ENCODE results near the gene C16orf54. TPM values are rescaled to one million over a fixed set of nuclear protein-coding genes. Genes with fewer than 3 reads are reported as not detected.
"Not testable (repeated sequence)": the region's sequence is repeated elsewhere in the genome, so short reads cannot be mapped to it uniquely, and the experiment has no call there.

C16orf54 gene
- total RNA-seq, 1 donor = not detected

- H3K4me3 ChIP-seq (ENCODE audit: low read depth, low read length) = no peak overlapping the region
- TF ChIP-seq CTCF (IDR thresholded peaks at IDR 0.05; ENCODE audit: insufficient read depth, low read length) = no peak
- peak; percentile 77 for DNase-seq (ENCODE audit: low read depth)
These were observed 30.1 kb upstream of the C16orf54 start for GRCh38 chr16:29775742-29776408.

GRCh38 chr16:29774730-29775129, 28.9 kb upstream of the C16orf54 start:
- no peak for DNase-seq (ENCODE audit: low read depth)
- no peak overlapping the region for H3K4me3 ChIP-seq (ENCODE audit: low read depth, low read length)
- no peak for TF ChIP-seq CTCF (IDR thresholded peaks at IDR 0.05; ENCODE audit: insufficient read depth, low read length)

- DNase-seq (ENCODE audit: low read depth) = peak; percentile 56
These were observed 26.5 kb upstream of the C16orf54 start for GRCh38 chr16:29772330-29772729.

GRCh38 chr16:29770250-29770929, 24.6 kb upstream of the C16orf54 start:
- no peak for TF ChIP-seq CTCF (IDR thresholded peaks at IDR 0.05; ENCODE audit: insufficient read depth, low read length)

More at GRCh38 chr16:29772330-29772729, 26.5 kb upstream of the C16orf54 start:
- not testable (repeated sequence) for H3K4me3 ChIP-seq (ENCODE audit: low read depth, low read length)

GRCh38 chr16:29769507-29769906, 23.7 kb upstream of the C16orf54 start:
- H3K4me3 ChIP-seq (ENCODE audit: low read depth, low read length) = no peak overlapping the region
- no peak for DNase-seq (ENCODE audit: low read depth)
- TF ChIP-seq CTCF (IDR thresholded peaks at IDR 0.05; ENCODE audit: insufficient read depth, low read length) = no peak

More at GRCh38 chr16:29770250-29770929, 24.6 kb upstream of the C16orf54 start:
- DNase-seq (ENCODE audit: low read depth) = no peak
- H3K4me3 ChIP-seq (ENCODE audit: low read depth, low read length) = no peak overlapping the region

GRCh38 chr16:29767062-29767461, 21.3 kb upstream of the C16orf54 start:
- no peak for DNase-seq (ENCODE audit: low read depth)
- H3K4me3 ChIP-seq (ENCODE audit: low read depth, low read length) = no peak overlapping the region
- no peak for TF ChIP-seq CTCF (IDR thresholded peaks at IDR 0.05; ENCODE audit: insufficient read depth, low read length)

GRCh38 chr16:29766571-29766970, 20.8 kb upstream of the C16orf54 start:
- TF ChIP-seq CTCF (IDR thresholded peaks at IDR 0.05; ENCODE audit: insufficient read depth, low read length) = no peak
- DNase-seq (ENCODE audit: low read depth) = no peak
- no peak overlapping the region for H3K4me3 ChIP-seq (ENCODE audit: low read depth, low read length)

Measured in fibroblast of the aortic adventitia (primary cell).